HG03354 (cell line): Measurements from ENCODE around the gene FNDC10.
"Not testable (repeated sequence)": the region's sequence is repeated elsewhere in the genome, so short reads cannot be mapped to it uniquely, and the experiment has no call there.

Source experiments
- ATAC-seq: cut with Tn5 transposase; IDR thresholded peaks from one replicate; pipeline ENCODE4 v1.9.1; 2021; ENCODE audit warnings: mild to moderate bottlenecking; ENCODE audit not compliant: unreplicated experiment, poor library complexity, severe bottlenecking

Gene FNDC10

DNA sequence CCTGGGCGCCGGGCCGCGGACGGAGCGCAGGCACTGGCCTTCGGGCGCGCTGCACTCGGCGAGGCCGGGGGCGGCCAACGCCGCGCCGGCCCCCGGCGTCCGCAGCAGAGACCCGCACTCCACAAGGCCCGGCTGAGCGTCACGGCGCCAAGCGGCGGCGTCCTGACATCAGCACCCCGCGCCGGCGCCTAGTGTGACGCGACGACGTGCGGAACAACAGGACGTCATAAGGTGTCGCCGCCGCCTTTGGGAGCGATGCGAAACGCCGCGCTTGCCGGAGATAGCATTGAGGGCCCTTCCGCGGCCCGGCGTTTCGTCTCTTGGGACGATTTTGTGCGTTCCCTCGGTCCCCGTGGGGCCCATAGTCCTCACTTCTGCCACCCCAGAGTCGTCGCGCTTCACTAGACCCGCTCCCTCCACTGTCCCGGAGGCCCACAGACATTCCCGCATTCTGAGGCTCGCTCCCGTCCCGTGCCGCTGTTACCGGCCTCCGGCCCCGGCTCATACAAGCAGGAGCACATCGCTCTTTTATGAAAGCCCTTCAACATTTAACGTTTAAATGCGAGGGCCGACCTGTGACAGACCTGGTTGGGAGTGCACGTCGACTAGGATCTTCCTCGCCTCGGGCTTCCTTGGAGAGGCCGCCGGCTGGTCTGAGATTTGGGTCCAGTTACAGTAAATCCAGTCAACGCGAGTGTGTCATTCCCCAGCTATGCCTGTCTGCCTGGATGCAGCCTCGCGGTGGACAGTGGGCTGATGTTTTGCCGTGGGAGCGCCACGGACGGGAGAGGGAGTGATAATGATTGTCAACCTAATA is 25.0 kb downstream of the FNDC10 start, which contains the start of gene SSU72:
TSS of gene SSU72 (minus strand) at position 143 of the 817 bp plus-strand sequence. CDS start 306 bp downstream, outside the sequence.
- peak; percentile 87 for ATAC-seq

DNA sequence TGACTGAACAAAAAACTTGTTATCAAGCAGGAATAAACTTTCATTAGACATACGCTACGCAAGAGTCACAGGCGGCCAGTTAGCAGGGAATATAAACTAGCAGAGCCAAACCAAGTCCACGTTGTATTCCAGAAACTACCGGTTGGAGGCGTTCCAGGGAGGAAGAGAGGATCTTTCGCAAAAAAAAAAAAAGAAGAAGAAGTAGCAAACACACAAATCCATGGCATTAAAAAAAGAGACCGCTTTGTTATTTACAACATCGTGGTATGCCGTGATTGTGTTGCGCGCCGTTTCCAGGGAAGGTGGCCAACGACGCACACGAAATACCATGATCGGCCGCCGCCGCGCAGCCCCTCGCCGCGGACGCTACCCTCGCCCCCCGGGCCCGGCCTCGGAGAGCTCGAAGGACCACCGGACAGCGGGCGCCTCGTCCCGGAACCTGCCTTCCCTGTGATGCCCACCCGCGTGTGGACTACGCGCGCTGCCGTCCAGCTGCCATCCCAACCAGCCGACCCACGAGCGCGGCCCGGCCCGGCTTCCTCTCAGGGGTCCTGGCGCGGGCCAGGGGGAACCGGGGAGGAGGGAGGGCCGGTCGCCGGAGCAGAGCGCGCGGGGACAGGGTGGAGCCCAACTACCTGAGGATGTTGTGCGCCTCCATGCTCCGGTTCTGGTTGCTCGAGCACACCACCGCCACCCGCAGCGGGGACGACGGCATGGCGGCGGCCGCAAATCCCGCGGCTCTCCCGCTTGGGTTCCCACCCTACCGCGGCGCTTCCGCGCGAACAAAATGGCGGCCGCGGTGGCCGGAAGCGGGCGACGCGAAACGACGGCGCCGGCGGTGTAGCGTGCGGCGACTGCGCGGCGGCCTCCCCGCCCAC is 25.9 kb downstream of the FNDC10 start:
- ATAC-seq = peak; percentile 80

DNA sequence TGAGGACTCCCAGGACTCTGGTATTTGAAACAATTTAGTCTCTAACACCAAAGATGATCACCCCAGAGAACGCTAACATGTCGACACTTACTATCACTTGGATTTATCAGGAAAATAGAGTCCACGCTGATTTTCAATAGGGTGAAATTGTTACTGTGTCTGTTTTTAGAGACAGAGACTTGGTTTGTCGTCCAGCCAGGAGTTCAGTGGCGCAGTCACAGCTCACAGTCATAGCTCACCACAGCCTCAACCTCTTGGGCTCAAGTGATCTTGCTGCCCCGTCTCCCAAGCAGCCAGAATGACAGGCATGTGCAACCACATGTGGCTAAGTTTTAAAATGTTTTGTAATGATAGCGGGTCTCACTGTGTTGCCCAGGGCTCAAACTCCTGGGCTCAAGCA is 30.6 kb downstream of the FNDC10 start:
- ATAC-seq = no peak

DNA sequence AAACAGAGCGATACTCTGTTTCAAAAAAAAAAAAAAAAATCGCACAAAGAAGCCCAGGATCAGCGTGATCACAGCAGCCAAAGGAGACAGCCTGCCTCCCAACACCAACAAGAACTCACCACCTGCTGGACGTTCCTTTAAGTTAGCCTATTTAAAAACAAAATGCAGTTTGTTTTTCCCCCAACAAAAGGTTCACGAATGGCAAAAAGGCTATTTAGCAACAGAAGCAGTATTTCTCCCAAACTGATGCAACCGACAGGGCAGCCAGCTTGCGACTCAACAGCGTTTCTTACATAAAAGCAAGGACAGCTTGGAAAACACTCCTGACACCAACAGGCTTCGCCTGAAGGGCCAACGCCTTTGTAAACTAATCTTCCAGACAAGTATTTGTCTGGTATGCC is 32.0 kb downstream of the FNDC10 start:
- no peak for ATAC-seq

DNA sequence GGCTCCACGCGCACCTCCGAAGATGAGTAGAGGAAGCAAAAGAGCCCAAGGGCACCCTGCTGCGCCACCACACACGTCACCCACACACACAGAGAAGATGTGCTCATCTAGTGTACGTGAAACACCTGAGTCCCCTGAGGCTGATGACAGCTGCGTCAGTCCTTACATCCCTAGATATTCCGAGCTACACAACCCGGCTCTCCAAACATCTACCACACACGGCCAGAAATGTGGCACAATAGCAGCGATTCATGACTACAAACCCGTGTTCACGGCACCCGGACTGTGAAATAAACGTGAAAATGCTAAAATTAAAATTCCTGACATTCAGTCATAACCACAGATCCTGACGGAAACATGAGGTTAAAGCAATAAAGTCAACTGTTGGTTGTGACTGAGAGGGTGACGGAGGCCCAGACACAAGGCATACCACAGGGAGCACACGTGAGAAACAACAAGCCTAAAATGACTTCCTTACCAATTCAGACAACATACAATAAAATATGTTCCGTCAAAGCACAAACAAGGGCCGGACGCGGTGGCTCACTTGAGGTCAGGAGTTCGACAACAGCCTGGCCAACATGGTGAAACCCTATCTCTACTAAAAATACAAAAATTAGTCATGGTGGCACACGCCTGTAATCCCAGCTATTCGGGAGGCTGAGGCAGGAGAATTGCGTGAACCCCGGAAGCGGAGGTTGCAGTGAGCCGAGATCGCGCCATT is 32.6 kb downstream of the FNDC10 start:
- ATAC-seq = no peak

DNA sequence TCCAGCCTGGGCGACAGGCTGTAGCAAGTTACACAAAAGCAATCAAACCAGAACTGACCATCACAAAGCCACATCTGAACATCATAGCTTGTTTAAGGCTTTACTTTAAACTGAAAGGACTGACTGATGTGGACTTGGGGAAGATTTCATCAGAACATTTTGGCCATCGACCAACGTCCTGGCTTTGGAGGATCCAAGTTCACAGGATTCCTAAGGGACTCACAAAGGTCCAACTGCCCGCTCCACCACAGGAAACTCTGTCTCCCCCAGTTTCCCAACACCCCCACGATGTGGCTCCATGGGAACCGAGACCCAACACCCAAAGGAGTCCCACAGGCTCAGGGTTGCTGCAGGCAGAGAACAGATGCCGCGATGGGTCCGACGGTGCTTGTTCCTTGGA is 34.6 kb downstream of the FNDC10 start:
- ATAC-seq = no peak

DNA sequence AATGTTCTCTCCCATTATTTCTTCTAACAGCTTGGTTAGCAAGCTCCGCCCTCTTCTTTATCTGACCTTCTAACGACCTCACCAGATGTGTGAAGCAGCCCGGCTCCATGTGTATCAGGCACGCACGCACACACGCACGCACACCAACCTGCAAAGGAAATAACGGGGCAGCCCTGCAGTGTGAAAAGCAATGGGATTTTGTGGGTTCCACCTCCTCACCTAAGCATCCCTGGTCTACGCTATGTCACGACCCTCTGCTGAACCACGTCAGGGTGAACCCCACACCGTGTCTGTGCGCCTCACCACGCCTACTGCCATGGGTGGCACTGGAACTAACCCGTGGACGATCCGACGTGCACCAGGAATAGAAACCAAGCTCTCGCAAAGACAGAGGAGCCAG is 35.7 kb downstream of the FNDC10 start:
- no peak for ATAC-seq

DNA sequence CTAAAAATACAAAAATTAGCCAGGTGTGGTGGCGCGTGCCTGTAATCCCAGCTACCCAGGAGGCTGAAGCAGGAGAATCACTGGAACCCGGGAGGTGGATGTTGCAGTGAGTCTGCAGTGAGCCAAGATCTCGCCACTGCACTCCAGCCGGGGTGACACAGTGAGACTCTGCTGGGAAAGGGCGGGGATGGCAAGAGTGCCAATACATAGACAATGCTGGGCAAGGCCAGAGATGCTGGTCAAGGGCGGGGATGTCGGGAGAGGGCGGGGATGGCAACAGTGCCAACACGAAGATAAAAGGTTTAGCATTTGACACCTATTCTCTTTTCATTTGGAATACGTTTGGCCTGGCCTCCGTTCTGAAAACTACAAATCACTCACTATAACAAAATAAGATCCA is 36.2 kb downstream of the FNDC10 start:
- no peak for ATAC-seq

DNA sequence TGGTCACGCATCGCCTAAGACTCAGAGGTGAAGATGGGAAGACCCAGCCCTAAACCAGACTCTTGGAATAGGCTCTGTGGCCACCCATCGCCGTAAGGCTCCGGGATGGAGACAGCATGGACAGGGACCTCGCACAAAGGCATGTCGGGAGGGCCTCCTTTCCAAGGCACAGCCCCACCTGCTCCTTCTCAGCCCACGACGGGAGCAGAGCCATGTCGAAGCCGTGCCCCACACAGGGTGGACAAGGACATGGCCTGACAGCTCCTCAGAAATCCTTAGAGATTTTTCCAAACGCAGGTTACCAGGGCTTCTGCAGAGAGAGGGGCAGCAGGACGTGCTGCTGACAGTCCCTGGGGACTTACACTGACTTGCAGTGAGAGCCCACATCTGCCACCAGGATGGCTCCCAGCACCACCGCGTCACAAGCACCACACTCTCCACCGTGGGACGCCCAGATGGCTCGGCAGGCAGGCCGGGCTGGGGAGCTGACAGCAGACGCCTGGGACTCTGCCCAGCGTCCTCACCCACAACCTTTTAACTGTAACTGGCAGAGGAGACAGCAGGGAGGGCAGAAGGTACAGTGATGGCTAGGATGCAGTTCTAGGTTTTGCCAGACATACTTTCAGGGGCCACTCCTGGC is 37.3 kb downstream of the FNDC10 start:
- ATAC-seq = no peak

DNA sequence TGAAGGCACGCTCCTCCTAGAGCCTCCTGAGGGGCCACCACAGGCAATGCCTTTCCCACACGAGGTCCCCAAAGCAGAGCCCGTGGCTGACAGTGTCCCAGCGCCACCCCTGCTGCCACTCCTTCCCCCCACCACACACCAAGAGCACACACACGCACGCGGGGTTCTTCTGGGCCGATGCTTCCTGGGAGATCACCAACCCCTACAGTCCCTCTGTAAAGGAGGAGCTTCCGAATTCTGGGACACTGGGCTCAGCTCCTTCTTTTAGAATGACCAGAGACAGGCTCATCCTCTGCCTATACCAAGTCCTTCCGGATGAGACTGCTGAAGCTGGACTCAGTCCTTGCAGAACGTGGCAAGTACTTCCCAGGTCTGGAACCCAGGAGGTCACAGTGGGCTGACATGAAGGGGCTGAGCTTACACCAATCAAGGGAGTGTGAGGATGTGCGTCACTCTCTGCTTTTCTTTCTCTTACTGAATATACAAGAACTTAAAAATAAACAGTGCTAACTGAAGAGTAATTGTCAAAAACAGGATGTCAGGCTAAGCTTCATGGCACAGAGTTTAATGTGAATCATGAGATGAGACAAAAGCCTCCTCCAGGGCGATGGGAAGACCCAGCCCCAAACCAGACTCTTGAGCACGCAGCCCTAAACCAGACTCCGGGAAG is 38.0 kb downstream of the FNDC10 start:
- no peak for ATAC-seq

DNA sequence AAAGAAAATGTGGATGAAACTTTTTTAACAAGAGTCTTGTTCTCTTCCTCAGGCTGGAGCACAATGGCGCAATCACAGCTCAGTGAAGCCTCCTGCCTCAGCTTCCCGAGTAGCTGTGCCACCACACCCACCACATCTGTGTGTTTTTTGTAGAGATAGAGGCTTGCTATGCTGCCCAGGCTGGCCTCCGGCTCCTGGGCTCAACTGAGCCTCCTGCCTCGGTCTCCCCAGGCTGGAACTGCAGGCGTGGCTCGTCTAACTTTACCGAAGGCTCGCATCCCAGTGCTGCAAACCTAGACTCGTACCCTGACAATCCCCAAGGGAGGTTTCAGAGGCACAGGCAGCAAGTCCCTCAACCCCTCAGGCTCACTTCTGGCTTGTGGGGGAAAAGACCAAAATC is 39.8 kb downstream of the FNDC10 start:
- ATAC-seq = no peak

DNA sequence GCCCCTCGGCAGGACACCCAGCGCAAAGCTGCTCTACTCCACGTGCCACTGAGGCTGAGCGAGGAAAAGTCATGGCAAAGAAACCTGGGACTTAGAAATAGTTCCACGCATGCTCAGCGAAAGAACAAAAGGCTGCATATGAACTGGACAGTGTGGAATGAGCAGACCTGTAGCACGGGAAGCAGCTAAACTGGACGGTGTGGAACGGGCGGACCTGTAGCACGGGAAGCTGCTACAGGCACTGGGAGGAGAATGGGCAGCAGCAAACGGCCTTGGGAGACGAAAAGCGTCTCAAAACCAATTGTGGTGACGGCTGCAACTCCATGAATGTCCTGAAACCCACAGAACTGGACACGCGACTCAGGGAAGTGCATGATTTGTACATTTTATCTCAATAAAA is 40.9 kb downstream of the FNDC10 start:
- ATAC-seq = no peak

DNA sequence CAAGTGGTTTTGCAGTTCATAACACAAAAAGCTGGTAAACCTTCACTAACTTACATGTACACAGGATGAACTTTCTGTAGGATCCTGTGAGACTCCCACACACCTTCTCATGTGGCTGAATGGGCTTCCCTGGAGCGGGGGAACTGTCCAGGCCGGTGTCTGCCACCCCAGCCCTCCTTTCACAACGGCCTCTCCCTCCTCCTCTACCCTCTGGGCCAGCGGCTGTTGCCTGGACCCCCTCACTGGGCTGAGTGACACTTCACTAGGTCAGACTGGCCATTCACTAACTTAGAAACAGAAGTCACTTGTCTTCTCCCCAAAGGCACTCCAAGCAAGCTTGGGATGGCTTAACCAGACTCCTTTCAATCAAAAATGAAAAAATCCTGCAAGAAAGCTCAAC is 41.3 kb downstream of the FNDC10 start:
- ATAC-seq = no peak

DNA sequence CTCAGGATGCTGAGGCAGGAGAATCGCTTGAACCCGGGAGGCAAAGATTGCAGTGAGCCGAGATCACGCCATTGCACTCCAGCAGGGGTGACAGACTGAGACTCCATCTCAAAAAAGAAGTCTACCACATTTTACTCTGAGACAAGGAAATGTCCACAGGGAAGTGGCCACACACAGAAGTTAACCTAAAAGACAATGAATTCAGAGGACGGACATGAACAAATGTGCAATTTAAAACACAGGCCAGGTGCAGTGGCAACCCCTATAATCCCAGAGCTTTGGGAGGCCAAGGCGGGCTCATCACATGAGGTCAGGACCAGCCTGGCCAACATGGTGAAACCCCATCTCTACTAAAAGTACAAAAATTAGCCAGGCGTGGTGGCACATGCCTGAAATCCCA is 42.2 kb downstream of the FNDC10 start:
- not testable (repeated sequence) for ATAC-seq

DNA sequence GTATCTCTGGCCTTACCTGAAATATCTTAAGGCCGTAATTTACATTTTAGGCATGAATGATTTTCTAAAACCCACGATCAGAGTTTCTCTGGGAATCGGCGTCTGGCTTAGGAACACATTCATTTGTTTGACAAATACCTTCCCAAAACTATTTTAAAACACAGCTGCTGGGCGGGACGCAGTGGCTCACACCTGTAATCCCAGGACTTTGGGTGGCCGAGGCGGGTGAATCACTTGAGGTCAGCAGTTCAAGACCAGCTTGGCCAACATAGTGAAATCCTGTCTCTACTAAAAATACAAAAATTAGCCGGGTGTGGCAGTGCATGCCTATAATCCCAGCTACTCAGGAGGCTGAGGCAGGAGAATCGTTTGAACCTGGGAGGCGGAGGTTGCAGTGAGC is 43.0 kb downstream of the FNDC10 start:
- not testable (repeated sequence) for ATAC-seq

DNA sequence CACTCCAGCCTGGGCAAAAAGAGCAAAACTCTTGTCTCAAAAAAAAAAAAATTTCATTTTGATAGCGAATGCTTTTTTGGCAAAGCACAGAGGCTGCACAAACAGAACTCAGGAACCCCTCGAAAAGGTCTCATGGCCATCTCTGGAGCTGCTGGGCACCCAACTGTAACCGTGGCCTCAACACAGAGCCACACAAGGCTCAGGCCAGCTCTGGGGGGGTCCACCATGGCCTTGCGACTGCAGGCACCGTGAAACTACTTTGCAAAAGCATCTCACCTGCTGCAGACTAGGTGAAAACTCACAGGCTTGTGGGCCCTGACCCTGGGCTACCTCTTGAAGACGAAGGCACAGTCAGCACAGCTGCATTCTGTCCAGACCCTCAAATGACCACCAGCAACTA is 43.4 kb downstream of the FNDC10 start:
- no peak for ATAC-seq

DNA sequence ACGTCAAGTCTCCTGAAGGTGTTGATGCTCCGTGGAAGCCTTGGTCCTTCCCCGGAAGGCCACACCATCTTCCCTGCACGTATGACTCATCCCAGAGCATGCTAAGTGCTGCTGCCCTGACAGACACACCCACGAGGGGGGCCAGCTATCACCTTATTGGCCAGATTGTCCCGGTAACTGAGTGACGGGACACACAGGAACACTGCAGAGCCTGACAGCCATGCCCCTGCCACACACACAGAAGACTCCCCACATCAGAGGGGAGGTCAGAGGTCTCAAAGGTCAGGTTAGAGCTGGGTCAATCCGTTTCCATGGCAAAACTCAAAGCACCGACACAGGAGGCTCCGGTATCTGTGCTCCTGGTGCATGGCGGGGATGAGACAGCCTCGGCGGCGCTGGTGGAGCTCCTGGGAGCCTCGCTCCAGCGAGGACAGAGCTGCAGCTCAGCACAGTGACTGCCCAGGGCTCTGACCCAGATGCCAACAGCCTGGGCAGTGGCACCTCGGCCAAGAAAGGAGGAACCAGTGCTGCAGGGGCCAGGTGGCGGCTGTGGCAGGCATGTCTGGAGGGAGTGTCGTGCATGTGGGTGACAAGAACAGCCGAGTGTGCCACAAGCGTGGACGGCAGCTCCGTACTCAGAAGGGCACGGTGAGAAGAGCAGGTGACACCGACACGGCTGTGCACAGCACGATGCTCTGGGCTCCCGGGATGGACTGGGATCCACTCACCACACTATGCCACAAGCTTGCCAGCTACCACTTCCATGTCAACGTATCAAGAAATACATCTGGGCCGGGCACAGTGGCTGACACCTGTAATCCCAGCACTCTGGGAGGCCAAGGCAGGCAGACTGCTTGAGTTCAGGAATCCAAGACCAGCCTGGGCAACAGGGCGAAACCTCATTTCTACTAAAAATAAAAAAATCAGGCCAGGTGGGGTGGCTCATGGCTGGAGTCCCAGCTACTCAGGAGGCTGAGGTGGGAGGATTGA is 44.7 kb downstream of the FNDC10 start:
- no peak for ATAC-seq

DNA sequence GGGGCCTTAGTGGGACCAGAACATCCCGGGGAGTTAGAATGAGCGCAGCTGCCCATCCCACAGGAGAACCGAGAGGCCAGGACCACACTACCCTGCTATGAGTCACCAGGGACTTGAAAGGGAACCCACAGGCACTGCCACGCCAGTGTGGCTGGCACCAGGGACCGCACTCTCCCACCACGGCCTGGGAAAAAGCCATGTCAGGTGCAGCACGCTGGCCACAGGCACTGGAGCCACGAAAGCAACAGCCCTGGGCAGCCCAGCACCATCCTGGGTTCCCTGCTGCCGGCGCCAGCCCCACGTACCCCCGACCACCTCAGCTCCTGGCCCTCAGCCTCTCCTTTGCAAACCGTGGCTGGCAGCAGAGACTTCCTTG is 45.4 kb downstream of the FNDC10 start:
- no peak for ATAC-seq
